C4-2B (cell line): ENCODE measurements around the gene VPS35L.

Experiments
- CTCF ChIP-seq: fragments of 450-650 bp; conservative IDR thresholded peaks from 2 replicates; pipeline ENCODE4 v1.5.1; 2017; ENCODE audit warnings: mild to moderate bottlenecking
- ZFX ChIP-seq: fragments of 450-650 bp; IDR thresholded peaks from 2 replicates; pipeline ENCODE4 v1.6.1; 2017

DNA sequence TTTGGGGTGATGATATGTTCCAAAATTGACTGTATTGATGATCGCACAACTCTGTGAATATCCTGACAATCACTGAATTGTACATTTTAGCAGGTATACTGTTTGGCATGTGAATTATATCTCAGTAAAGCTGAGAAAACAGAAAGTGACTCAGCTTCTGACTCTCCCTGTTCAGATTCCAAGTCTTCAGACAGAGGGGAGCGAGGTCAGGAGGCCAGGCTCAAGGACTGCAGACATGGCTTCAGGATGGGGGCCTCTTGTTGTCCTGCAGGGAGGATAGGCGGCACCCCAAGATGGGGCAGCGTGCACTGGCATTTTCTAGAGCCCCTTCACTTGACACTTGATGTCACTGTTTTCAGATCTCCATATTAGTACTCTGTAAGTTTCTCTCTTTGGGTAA is 116.9 kb downstream of the VPS35L start:
- no peak for TF ChIP-seq CTCF
- TF ChIP-seq ZFX = no peak
